A549 (cell line): ENCODE results near the gene PSEN2. TPM values are rescaled to one million over a fixed set of nuclear protein-coding genes. Genes with fewer than 3 reads are reported as not detected.

ENCODE experiments used
- ATAC-seq, 2 experiments: fragments of 200-7000 bp in 1 of 2; fragments of >200 bp in 1 of 2; cut with Nextera tagmentation in 1 of 2; cut with Tn5 transposase in 1 of 2; 3 replicates each; pipeline versions ENCODE4 v1.8.0 to v1.9.1; 2018 to 2020; ENCODE audit warnings: mild to moderate bottlenecking in 1 of 2, moderate library complexity in 1 of 2
- CTCF ChIA-PET: fragments of 300-600 bp; sonication (Branson Sonifier 250); formaldehyde crosslinking; extraction: SDS; loops from one replicate; lab custom pipeline; 2021; ENCODE audit warnings: antibody characterized with exemption, inconsistent platforms; lab: Yijun Ruan, JAX
- POLR2A ChIA-PET: fragments of 350-600 bp; formaldehyde crosslinking; extraction: SDS; loops from one replicate; lab custom pipeline; 2021; ENCODE audit warnings: antibody characterized with exemption, inconsistent platforms; lab: Yijun Ruan, JAX
- DNase-seq, 2 experiments: peaks; one replicate each; pipeline versions ENCODE4 v3.0.0 to v3.0.0-alpha.2; 2011 to 2016; ENCODE audit warnings: low read depth in 1 of 2, low spot score in 1 of 2
- FAIRE-seq: peaks from 2 replicates; lab custom pipeline; 2011; peaks lifted over from hg19 to GRCh38; lab: Jason Lieb, UNC
- H3K27ac ChIP-seq, 2 experiments: fragments of >200 bp; sonication (Bioruptor Twin); formaldehyde crosslinking; 3 replicates each; pipeline ENCODE4 v1.5.1; 2016 to 2017
- H3K4me1 ChIP-seq: fragments of >200 bp; sonication (Bioruptor Twin); formaldehyde crosslinking; 3 replicates; pipeline ENCODE4 v1.6.1; 2016
- H3K4me2 ChIP-seq: fragments of >200 bp; sonication (Bioruptor Twin); formaldehyde crosslinking; 3 replicates; pipeline ENCODE4 v1.6.1; 2016
- H3K4me3 ChIP-seq: fragments of >200 bp; sonication (Bioruptor Twin); formaldehyde crosslinking; 3 replicates; pipeline ENCODE4 v1.5.1; 2016
- H3K9me3 ChIP-seq: fragments of >200 bp; sonication (Bioruptor Twin); formaldehyde crosslinking; 3 replicates; pipeline ENCODE4 v1.6.1; 2016
- BHLHE40 ChIP-seq: IDR thresholded peaks from 2 replicates; pipeline ENCODE4 v1.6.1; 2012; ENCODE audit warnings: low read depth, low read length, inconsistent platforms
- CBX2 ChIP-seq: fragments of 200-600 bp; sonication (generic); IDR thresholded peaks from 2 replicates; pipeline ENCODE4 v1.6.1; 2016; ENCODE audit warnings: low read depth, mild to moderate bottlenecking, borderline replicate concordance
- CBX8 ChIP-seq: fragments of 200-600 bp; sonication (generic); IDR thresholded peaks from 2 replicates; pipeline ENCODE4 v1.6.1; 2016
- CHD2 ChIP-seq: fragments of 150-350 bp; IDR thresholded peaks from 2 replicates; pipeline ENCODE4 v1.6.1; 2014; ENCODE audit warnings: low read length; ENCODE audit not compliant: partially characterized antibody
- FOXS1 ChIP-seq: fragments of 250-450 bp; sonication (Bioruptor Pico); IDR thresholded peaks from 2 replicates; pipeline ENCODE4 v1.5.0; 2020; ENCODE audit warnings: mild to moderate bottlenecking, moderate library complexity
- GATA3 ChIP-seq: IDR thresholded peaks from 2 replicates; pipeline ENCODE4 v1.6.1; 2012; ENCODE audit warnings: borderline replicate concordance
- HOXB5 ChIP-seq: fragments of 250-450 bp; sonication (Bioruptor Pico); IDR thresholded peaks from 2 replicates; pipeline ENCODE4 v1.5.0; 2020; ENCODE audit warnings: mild to moderate bottlenecking, moderate library complexity
- KDM5A ChIP-seq: fragments of 200-600 bp; sonication (generic); IDR thresholded peaks from 2 replicates; pipeline ENCODE4 v1.6.1; 2016; ENCODE audit warnings: antibody characterized with exemption, mild to moderate bottlenecking
- RAD21 ChIP-seq, 2 experiments: fragments of >200 bp in 1 of 2; sonication (Bioruptor Twin) in 1 of 2; formaldehyde crosslinking in 1 of 2; IDR thresholded peaks in 1 of 2; conservative IDR thresholded peaks in 1 of 2; 2 replicates in 1 of 2; 3 replicates in 1 of 2; pipeline ENCODE4 v1.6.1; 2012 to 2018; ENCODE audit warnings: inconsistent platforms in 1 of 2
- RNF2 ChIP-seq: fragments of 200-600 bp; sonication (generic); IDR thresholded peaks from 2 replicates; pipeline ENCODE4 v1.6.1; 2016; ENCODE audit warnings: low read depth, mild to moderate bottlenecking, antibody characterized with exemption, moderate library complexity, borderline replicate concordance
- SMC3 ChIP-seq: fragments of >200 bp; sonication (Bioruptor Twin); formaldehyde crosslinking; IDR thresholded peaks from 3 replicates; pipeline ENCODE4 v1.6.1; 2018; ENCODE audit warnings: inconsistent platforms
- TP53 ChIP-seq: fragments of 250-450 bp; sonication (Bioruptor Pico); IDR thresholded peaks from 2 replicates; pipeline ENCODE4 v1.5.0; 2021; ENCODE audit warnings: mild to moderate bottlenecking, moderate library complexity
- ZNF302 ChIP-seq: fragments of 250-450 bp; sonication (Bioruptor Pico); IDR thresholded peaks from 2 replicates; pipeline ENCODE4 v1.9.0; 2021; ENCODE audit warnings: inconsistent platforms, mild to moderate bottlenecking, moderate library complexity
- WGBS: methylation state at CpG from one replicate; pipeline ENCODE4 v1.1.6; 2017; ENCODE audit errors: missing lambda C conversion rate; 5-methylcytosine and 5-hydroxymethylcytosine counted together
- polyA plus RNA-seq, 4 experiments: library from polyadenylated mRNA; depleted of rRNA in 3 of 4; stranded (reverse); fragments of >200 nt; fragmentation: RNase III in 1 of 4; extraction: RNeasy Plus Mini Kit Qiagen cat#74134 plus additional on column Dnase treatment in 1 of 4; gene quantifications; 2 replicates in 3 of 4; 3 replicates in 1 of 4; pipeline ENCODE4 v1.2.3, GENCODE V29; 2011 to 2017
- TF ChIP-seq, protein P1 (sequence below): fragments of 200-600 bp; sonication (generic); IDR thresholded peaks from 2 replicates; pipeline ENCODE4 v1.6.1; 2016; ENCODE audit warnings: antibody characterized with exemption, mild to moderate bottlenecking, moderate library complexity
- TF ChIP-seq, protein P2 (sequence below): IDR thresholded peaks from 2 replicates; pipeline ENCODE4 v1.6.1; 2012
- TF ChIP-seq, protein P3 (sequence below): fragments of 450-650 bp; IDR thresholded peaks from 2 replicates; pipeline ENCODE4 v1.6.1; 2014; ENCODE audit warnings: antibody characterized with exemption
- TF ChIP-seq, protein P4 (sequence below): fragments of 150-350 bp; IDR thresholded peaks from 2 replicates; pipeline ENCODE4 v1.6.1; 2014; ENCODE audit warnings: low read depth, mild to moderate bottlenecking, low read length

PSEN2 gene
- polyA plus RNA-seq, 2 of the 4 experiments (the other 2 are of a cell fraction), result 23.4 to 24.2 TPM

DNA sequence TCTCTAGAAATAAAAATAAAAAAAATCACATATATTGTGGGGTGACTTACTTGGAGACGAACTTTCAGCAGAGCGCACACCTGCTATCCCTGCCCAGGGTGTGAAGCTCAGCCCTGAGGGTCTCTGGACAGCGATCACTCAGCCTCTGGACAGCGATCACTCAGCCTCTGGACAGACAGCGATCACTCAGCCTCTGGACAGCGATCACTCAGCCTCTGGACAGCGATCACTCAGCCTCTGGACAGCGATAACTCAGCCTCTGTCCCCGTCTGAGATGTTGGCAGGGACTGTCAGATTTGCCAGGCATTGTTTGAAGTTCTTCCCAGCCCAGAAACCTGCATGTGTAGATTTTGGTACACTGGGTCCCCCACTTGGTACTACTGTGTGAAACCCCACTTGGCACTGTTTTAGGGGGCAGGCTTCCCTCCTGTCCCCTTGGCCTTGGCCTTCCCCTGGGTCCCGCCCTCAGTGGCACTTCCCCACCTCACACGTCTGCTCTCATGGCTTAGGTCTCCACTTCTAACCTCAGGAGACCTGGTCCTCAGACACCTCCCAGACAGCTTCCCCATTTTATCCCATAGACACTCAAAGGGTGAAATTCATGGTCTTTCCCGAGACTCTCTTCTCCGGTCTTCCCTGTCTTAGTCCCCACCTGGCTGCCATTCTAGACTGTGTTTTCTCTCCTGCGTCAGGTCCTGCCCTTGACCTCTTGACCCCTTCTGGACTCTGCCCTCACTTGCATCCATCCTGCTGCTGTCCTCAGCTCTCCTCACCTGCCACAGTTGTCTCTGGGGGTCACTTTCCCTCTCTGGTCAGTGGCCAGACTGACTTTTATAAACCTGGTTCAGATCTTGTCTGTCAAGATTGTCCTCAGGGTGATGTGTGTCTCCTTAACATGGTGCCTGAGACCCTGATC, 10.2 kb downstream of the PSEN2 start:
- H3K9me3 ChIP-seq, result no peaks in the 10 kb centered on the region
- TF ChIP-seq TP53 (CRISPR knock-in tag) (no peak), CHD2 (no peak), BHLHE40 (no peak), SMC3 (no peak), RAD21 (conservative IDR thresholded peaks at IDR 0.05 in 1 of 2, IDR thresholded peaks at IDR 0.05 in 1 of 2) (no peak), CBX8 (no peak)
- TF ChIP-seq, protein P1, sequence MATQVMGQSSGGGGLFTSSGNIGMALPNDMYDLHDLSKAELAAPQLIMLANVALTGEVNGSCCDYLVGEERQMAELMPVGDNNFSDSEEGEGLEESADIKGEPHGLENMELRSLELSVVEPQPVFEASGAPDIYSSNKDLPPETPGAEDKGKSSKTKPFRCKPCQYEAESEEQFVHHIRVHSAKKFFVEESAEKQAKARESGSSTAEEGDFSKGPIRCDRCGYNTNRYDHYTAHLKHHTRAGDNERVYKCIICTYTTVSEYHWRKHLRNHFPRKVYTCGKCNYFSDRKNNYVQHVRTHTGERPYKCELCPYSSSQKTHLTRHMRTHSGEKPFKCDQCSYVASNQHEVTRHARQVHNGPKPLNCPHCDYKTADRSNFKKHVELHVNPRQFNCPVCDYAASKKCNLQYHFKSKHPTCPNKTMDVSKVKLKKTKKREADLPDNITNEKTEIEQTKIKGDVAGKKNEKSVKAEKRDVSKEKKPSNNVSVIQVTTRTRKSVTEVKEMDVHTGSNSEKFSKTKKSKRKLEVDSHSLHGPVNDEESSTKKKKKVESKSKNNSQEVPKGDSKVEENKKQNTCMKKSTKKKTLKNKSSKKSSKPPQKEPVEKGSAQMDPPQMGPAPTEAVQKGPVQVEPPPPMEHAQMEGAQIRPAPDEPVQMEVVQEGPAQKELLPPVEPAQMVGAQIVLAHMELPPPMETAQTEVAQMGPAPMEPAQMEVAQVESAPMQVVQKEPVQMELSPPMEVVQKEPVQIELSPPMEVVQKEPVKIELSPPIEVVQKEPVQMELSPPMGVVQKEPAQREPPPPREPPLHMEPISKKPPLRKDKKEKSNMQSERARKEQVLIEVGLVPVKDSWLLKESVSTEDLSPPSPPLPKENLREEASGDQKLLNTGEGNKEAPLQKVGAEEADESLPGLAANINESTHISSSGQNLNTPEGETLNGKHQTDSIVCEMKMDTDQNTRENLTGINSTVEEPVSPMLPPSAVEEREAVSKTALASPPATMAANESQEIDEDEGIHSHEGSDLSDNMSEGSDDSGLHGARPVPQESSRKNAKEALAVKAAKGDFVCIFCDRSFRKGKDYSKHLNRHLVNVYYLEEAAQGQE, result peak; percentile 44; the same call in 1 of the 2 replicates
- ChIA-PET POLR2A (no interaction called here), CTCF (no interaction called here)
- no peak overlapping the region for H3K4me3 ChIP-seq
- DNase-seq, result no peak
- peaks cover 13% of the 10 kb centered on the region; the same call in 2 of the 3 replicates for H3K4me1 ChIP-seq
- no peak overlapping the region for H3K27ac ChIP-seq
- no peak overlapping the region for H3K4me2 ChIP-seq
- no peak for ATAC-seq
- WGBS, result 92% methylated on average over 14 of the region's 14 CpGs
- FAIRE-seq, result no peak

DNA sequence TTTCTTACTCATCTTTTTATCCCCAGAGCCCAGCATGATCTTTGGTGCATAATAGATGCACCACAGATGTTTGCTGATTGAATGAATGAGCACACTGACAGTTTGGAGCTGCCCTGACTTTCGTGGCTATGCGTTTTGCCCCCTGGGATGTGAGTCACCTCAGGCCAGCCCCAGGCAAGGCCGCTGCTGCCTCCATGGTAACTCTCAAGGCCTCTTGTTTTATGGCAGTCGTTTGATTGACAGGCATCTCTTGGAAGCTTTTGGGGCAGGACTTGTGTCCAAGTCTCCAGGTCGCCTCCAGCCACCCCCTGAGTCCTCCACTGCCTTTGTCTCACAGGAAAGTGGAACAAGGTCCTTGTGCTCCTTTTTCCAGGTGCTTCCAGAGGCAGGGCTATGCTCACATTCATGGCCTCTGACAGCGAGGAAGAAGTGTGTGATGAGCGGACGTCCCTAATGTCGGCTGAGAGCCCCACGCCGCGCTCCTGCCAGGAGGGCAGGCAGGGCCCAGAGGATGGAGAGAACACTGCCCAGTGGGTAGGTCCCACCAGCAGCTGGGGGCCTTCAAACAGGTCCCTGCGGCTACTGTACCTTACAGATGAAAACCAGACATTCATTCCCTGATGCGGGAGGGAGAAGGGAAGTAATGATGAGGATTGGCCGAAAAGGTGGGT, 11.2 kb downstream of the PSEN2 start:
- Histone ChIP-seq H3K4me1 (peaks cover 5% of the 10 kb centered on the region; the same call in 2 of the 3 replicates), H3K9me3 (no peaks in the 10 kb centered on the region), H3K4me2 (no peak overlapping the region), H3K4me3 (no peak overlapping the region), H3K27ac (no peak overlapping the region)
- TF ChIP-seq FOXS1 (CRISPR knock-in tag) (no peak), ZNF302 (CRISPR knock-in tag) (no peak), CBX2 (no peak), GATA3 (no peak), HOXB5 (CRISPR knock-in tag) (no peak), KDM5A (no peak), CHD2 (no peak), RNF2 (no peak)
- TF ChIP-seq, protein P2, sequence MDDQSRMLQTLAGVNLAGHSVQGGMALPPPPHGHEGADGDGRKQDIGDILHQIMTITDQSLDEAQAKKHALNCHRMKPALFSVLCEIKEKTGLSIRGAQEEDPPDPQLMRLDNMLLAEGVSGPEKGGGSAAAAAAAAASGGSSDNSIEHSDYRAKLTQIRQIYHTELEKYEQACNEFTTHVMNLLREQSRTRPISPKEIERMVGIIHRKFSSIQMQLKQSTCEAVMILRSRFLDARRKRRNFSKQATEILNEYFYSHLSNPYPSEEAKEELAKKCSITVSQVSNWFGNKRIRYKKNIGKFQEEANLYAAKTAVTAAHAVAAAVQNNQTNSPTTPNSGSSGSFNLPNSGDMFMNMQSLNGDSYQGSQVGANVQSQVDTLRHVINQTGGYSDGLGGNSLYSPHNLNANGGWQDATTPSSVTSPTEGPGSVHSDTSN, result no peak
- TF ChIP-seq, protein P3, sequence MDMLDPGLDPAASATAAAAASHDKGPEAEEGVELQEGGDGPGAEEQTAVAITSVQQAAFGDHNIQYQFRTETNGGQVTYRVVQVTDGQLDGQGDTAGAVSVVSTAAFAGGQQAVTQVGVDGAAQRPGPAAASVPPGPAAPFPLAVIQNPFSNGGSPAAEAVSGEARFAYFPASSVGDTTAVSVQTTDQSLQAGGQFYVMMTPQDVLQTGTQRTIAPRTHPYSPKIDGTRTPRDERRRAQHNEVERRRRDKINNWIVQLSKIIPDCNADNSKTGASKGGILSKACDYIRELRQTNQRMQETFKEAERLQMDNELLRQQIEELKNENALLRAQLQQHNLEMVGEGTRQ, result no peak
- TF ChIP-seq, protein P4, sequence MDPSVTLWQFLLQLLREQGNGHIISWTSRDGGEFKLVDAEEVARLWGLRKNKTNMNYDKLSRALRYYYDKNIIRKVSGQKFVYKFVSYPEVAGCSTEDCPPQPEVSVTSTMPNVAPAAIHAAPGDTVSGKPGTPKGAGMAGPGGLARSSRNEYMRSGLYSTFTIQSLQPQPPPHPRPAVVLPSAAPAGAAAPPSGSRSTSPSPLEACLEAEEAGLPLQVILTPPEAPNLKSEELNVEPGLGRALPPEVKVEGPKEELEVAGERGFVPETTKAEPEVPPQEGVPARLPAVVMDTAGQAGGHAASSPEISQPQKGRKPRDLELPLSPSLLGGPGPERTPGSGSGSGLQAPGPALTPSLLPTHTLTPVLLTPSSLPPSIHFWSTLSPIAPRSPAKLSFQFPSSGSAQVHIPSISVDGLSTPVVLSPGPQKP, result no peak
- CTCF ChIA-PET, result no interaction called here
- POLR2A ChIA-PET, result no interaction called here
- WGBS, result 94% methylated on average over 15 of the region's 15 CpGs
- DNase-seq, result no peak
- ATAC-seq, result no peak
- no peak for FAIRE-seq
